Loucy (cell line): Measurements from ENCODE around the gene ARHGEF12.

Experiments
- EZH2phosphoT487 ChIP-seq: fragments of 200-600 bp; IDR thresholded peaks from 2 replicates; pipeline ENCODE4 v1.6.1; 2018; ENCODE audit warnings: antibody characterized with exemption, mild to moderate bottlenecking, moderate library complexity, borderline replicate concordance
- TF ChIP-seq, protein P1 (sequence below): fragments of 200-600 bp; sonication (generic); conservative IDR thresholded peaks from 2 replicates; pipeline ENCODE4 v1.5.1; 2014; ENCODE audit warnings: mild to moderate bottlenecking, antibody characterized with exemption, low read length

DNA sequence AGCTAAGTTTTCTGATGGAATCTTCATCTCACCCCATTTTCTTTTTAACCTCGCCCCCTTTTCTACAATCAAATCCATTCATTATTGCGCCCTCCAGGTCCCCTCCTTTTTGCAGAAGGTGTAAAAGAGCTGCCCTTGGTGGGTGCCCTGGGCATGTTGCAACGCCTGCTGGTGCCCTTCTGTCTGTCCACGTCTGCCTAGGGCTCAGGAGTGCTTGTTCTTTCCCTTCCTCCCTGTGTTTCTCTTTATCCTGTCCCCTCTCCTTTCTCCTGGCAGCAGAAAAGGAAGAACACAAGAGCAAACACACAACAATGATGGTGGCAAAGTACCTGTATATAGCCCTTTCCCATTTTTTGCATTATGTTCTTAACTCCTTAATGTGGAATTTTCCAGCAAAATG lies 17.3 kb upstream of the ARHGEF12 start:
- TF ChIP-seq, protein P1, sequence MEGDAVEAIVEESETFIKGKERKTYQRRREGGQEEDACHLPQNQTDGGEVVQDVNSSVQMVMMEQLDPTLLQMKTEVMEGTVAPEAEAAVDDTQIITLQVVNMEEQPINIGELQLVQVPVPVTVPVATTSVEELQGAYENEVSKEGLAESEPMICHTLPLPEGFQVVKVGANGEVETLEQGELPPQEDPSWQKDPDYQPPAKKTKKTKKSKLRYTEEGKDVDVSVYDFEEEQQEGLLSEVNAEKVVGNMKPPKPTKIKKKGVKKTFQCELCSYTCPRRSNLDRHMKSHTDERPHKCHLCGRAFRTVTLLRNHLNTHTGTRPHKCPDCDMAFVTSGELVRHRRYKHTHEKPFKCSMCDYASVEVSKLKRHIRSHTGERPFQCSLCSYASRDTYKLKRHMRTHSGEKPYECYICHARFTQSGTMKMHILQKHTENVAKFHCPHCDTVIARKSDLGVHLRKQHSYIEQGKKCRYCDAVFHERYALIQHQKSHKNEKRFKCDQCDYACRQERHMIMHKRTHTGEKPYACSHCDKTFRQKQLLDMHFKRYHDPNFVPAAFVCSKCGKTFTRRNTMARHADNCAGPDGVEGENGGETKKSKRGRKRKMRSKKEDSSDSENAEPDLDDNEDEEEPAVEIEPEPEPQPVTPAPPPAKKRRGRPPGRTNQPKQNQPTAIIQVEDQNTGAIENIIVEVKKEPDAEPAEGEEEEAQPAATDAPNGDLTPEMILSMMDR = no peak
- no peak for TF ChIP-seq EZH2phosphoT487
